HG03354 (cell line): ENCODE results near the gene SMYD4.
"Not testable (repeated sequence)": the region's sequence is repeated elsewhere in the genome, so short reads cannot be mapped to it uniquely, and the experiment has no call there.

Experiments used
- ATAC-seq: cut with Tn5 transposase; IDR thresholded peaks from one replicate; pipeline ENCODE4 v1.9.1; 2021; ENCODE audit warnings: mild to moderate bottlenecking; ENCODE audit not compliant: unreplicated experiment, poor library complexity, severe bottlenecking

SMYD4 gene

DNA sequence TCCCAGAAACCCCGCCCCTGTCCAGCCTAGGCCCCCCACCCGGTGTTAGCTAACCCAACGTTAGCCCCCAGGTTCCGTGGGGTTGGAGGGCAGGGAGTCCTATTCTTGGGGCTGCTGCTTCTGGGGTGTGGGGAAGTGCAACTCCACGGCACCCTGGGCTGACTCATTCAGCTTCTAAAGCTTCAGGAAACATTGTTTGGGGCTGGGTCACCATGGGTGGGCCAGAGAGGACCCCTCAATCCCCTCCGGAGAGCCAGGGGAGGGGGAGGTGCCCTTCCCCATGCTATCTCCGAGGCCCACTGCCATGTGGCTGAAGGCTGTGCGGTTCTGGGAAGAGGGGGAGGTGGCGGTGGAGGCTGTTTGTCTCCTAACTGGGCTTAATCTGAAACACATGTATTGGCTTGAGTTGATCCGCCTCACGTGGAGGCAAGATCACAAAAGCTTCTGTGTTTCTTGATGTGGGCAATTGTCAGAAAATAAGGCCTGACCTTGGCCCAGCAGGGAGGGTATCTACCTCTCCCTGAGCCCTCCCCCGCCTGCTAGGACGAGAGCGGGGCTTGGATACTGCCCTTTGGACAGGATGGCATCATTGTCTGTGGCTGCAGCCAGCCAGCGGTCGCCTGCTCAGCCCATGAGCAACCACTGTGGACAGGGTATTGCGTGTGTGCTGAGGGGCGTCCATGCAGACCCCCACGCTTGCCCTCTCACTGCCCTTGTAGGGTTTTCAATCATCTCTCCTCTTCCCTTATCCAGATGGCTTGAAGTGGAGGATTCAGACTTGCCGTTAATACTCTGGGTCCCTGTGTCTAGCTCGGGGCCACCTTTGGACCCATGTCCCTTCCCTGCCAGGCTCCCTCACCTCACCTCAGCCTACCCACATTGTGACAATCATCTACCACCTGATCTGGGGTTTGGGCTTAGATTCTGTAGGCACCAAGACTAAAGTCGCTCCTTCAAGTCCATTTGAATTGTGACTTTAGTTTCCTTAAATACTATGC is 66.5 kb downstream of the SMYD4 start:
- no peak for ATAC-seq

DNA sequence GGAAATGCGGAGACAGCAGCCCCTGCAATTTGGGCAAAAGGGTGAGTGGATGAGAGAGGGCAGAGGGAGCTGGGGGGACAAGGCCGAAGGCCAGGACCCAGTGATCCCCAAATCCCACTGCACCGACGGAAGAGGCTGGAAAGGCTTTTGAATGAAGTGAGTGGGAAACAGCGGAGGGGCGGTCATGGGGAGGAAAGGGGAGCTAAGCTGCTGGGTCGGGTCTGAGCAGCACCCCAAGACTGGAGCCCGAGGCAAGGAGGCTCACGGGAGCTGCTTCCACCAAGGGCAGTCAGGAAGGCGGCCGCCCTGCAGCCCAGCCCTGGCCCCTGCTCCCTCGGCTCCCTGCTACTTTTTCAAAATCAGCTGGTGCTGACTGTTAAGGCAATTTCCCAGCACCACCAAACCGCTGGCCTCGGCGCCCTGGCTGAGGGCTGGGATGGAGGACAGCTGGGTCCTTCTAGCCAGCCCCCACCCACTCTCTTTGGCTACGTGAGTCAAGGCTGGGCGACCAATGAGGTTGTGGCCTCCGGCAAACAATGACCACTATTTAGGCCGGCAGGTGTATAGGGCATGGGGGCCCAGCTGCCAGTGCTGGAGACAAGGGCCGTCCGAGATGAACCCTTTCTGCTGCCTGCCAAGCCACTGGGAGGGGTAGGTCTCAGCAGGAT is 67.3 kb downstream of the SMYD4 start:
- no peak for ATAC-seq

DNA sequence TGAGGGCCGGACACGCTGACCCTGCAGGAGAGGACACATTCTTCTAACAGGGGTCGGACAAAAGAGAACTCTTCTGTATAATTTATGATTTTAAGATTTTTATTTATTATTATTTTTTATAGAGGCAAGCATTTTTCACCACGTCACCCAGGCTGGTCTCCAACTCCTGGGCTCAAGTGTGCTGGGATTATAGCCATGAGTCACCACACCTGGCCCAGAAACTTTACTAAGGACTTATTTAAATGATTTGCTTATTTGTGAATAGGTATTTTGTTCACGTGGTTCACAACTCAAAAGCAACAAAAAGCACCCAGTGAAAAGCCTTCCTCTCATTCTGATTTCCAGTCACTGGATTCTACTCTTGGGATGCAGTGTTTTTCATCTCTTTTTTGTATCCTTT is 70.2 kb downstream of the SMYD4 start:
- no peak for ATAC-seq

DNA sequence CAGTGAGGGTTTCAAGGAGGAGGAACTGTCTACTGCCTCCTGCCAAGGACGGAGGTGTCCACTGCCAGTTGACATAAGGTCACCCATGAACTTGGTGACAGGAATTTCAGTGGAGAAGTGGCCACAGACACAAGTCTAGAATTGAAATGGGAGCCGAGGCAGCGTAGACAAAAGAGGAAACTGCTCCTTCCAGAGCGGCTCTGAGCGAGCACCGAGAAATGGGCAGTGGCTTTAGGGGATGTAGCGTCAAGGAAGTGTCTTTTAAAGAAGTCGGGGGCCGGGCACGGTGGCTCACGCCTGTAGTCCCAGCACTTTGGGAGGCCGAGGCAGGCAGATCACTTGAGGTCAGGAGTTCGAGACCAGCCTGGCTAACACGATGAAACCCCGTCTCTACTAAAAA is 70.9 kb downstream of the SMYD4 start:
- no peak for ATAC-seq

DNA sequence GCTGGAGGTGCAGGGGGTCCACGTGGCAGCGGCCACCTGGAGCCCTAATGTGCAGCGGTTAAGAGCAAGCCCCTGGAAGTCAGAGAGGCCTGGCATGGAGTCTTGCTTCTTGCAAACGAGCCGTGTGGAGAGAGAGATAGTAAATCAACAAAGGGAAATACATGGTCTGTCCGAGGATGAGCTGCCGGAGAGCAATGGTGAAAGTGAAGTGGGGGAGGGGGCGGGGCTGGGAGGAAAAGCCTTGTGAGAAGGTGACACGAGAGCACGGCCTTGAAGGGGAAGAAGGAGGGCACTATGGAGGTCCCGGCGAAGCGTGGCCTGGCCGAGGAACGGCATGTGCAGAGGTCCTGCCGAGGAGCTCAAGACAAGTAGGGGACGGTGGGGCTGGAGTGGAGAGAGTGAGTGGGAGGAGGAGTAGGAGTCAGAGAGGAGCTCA is 73.9 kb downstream of the SMYD4 start:
- ATAC-seq, result no peak

DNA sequence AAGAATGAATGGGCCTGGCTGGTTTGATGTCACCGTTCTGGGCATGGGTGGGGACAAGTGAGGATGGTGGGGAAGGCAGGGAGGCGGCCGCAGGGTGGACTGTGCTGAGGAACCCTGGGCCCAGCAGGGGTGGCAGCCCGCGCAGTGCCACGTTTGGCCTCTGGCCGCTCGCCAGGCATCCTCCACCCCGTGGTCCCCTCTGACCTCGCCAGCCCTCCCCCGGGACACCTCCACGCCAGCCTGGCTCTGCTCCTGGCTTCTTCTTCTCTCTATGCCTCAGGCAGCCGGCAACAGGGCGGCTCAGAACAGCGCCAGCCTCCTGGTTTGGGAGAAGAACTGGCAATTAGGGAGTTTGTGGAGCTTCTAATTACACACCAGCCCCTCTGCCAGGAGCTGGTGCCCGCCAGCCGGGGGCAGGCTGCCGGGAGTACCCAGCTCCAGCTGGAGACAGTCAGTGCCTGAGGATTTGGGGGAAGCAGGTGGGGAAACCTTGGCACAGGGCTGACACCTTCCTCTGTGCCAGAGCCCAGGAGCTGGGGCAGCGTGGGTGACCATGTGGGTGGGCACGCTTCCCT is 74.4 kb downstream of the SMYD4 start:
- ATAC-seq, result no peak

DNA sequence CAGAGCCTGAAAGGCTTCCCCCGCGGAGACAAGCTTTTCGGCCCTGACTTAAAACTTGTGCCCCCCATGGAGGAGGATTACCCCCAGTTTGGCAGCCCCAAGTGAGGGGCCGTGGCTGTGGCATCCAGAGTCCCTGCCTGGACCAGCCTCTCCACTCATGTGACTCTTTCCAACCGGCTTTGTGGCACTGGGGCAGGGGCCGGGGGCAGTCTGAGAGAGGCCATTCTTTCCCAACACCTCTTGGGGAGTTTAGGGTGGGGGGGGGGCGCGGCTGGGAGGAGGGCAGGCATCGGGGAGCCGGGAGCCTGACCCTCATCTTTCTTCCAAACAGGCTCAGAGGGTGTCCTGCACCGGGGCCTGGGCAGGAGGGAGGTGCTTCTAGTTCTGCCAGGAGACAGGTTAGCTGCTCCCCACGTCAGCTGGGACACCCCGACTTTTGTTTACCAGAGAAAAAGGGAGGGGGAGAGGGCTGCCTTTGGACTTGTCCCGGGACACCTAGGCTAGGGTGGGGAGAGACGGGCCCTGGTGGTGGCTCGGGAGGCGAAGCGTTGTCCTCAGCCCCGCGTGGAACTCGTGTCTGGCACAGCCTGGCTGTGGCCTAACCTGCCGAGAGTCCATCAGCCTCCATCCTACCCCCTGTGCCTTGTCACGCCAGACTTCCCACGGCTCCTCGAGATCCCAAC is 75.1 kb downstream of the SMYD4 start:
- no peak for ATAC-seq

DNA sequence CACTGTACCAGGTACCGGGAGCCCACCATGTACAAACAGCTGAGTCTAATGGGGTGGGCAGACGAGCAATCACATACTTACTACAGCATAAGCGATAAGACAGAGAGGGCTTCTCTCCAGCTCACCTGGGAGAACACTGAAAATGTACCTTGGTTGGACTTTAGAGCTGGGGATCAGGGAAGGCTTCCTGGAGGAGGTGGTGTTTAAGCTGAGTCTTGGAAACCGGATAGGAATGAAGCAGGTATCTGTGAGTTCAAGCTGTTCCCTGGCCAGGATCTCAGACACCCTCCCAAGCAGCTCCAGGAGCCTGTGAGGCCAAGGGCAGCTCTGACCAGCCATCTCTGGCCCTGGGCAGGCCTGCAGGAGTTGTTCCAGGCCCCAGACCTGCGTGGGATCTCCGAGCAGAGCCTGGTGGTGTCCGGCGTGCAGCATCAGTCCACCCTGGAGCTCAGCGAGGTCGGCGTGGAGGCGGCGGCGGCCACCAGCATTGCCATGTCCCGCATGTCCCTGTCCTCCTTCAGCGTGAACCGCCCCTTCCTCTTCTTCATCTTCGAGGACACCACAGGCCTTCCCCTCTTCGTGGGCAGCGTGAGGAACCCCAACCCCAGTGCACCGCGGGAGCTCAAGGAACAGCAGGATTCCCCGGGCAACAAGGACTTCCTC is 75.8 kb downstream of the SMYD4 start:
- ATAC-seq, result no peak

DNA sequence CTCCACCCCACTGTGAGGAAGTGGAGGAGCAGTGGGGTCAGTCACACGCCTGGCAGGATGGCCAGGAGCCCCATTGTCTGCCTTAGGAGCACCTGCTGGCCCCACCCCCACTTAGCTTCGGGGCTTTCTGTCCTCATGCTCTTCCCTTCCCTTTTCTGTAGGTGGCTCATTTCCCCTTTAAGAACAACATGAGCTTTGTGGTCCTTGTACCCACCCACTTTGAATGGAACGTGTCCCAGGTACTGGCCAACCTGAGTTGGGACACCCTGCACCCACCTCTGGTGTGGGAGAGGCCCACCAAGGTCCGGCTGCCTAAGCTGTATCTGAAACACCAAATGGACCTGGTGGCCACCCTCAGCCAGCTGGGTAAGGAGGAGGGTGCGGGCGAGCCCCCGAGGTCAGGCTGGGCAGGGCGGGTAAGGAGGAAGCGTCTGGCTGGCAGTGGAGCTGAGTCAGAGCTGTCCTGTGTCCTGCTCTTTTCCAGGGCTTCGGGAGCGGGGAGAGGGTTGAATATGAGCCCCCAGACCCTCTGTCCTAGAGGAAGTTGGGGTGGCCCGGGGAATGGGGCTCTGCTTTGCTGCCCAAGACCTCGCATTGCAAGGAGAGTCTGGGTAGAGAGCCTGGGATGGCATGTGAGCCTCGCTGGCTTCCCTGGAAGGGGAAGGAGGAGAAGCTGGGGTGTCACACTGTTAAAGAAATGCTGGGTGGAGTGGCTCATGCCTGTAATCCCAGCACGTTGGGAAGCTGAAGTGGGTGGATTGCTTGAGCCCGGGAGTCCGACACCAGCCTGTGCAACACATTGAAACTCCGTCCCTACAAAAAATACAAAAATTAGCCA is 77.1 kb downstream of the SMYD4 start:
- no peak for ATAC-seq

DNA sequence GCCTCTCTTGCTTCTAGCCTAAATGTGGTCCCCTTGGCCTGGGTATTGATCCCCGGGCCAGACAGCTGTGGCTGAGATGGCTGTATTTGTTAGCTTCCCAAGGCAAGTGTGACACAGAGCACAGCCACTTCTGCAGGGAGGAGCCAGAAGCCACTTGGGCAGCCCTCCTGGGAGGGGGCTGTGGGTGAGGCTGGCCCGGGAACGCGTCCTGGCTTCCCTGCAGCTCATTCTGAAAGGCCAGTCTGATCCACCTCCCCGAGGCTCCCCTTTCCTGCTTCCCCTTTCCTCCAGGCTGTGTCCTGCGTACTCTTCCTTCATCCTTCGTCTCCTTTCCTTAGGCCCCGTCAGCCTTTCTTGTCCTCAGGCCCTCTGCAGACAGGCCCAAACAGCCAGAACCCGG is 79.1 kb downstream of the SMYD4 start:
- no peak for ATAC-seq

DNA sequence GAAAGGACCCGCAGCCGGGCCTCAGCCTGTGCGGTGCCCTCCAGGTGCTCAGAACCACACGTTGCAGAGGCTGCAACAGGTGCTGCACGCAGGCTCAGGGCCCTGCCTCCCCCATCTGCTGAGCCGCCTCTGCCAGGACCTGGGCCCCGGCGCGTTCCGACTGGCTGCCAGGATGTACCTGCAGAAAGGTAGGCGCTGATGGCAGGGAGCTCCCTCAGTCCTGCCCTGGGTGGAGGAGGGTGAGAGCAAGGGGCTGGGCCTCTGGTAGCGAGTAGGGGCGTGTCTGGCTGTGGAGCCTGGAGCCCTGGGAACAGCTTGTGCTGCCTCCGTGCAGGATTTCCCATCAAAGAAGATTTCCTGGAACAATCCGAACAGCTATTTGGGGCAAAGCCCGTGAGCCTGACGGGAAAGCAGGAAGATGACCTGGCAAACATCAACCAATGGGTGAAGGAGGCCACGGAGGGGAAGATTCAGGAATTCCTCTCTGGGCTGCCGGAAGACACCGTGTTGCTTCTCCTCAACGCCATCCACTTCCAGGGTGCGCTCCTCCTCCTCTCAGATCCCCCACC is 82.6 kb downstream of the SMYD4 start:
- ATAC-seq, result no peak

DNA sequence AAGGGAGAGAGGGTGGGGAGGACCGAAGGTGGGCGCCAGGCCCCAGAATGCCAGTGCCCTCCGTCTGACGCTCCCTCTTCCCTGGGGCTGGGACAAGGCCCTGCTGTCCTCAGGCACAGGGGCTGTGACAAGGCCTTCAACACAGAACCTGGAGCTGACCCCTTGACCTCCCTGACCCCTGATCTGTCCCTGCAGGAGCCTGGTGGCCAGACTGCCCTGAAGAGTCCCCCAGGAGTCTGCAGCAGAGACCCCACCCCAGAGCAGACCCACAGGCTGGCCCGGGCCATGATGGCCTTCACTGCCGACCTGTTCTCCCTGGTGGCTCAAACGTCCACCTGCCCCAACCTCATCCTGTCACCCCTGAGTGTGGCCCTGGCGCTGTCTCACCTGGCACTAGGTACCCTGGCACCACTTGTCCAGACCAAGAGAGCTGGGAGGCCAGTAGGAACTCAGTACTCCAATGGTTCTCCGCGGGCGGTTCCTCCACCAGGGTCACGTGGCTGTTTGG is 84.1 kb downstream of the SMYD4 start:
- no peak for ATAC-seq

DNA sequence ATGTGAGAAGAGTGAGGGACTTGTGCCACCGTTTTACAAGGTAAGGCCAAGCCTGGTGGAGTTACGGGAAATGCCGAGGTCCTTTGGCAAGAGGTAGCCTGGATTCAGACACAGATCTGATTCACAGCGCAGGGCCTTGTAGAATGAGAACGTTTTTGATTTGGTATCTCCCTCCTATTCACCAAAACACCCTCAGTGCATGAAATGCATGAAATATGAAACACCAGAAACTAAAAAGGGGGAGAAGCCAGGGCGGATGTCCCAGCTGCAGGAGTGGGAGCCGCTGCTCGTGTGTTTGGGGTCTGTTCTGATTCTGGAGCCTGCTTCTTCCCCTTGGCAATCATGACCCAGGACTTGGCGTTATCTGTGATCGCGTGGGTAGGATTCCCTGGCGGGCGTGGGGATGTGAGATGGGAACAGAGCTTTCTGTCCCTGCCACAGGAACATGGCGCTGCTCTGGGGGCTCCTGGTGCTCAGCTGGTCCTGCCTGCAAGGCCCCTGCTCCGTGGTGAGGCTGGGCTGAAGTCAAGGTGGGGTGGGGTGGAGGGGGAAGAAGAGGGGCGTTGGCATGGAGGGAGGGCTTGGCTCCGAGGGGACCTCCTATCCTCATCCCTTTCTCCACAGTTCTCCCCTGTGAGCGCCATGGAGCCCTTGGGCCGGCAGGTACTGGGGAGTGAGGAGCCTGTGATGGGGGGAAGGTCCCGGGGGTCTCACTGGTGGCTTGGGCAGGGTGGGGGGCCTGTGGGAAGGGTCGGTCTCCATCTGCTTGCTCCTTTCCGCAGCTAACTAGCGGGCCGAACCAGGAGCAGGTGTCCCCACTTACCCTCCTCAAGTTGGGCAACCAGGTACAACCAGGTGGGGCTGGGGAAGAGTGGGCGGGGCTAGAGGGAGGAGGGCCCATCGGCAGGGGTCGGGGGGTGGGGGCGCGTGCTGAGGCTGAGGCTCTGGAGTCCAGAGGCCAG is 84.9 kb downstream of the SMYD4 start:
- ATAC-seq, result no peak

DNA sequence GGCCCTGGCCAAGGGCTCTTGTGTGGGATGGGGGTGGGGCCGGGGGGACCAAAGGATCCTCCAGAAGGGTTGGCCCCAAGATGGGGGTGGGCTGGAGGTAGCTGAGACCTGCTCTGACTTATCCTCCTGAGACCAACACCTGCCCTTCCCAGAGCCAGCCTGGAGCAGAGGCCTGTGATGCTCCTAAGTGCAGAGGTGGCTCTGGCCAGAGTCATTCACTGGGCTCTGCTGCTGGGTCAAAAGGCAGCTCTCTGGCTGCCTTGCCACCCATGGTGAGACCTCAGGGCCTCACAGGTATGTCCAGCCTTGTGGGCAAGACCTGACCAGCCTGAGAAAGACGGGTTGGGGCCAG is 86.6 kb downstream of the SMYD4 start:
- ATAC-seq, result no peak

DNA sequence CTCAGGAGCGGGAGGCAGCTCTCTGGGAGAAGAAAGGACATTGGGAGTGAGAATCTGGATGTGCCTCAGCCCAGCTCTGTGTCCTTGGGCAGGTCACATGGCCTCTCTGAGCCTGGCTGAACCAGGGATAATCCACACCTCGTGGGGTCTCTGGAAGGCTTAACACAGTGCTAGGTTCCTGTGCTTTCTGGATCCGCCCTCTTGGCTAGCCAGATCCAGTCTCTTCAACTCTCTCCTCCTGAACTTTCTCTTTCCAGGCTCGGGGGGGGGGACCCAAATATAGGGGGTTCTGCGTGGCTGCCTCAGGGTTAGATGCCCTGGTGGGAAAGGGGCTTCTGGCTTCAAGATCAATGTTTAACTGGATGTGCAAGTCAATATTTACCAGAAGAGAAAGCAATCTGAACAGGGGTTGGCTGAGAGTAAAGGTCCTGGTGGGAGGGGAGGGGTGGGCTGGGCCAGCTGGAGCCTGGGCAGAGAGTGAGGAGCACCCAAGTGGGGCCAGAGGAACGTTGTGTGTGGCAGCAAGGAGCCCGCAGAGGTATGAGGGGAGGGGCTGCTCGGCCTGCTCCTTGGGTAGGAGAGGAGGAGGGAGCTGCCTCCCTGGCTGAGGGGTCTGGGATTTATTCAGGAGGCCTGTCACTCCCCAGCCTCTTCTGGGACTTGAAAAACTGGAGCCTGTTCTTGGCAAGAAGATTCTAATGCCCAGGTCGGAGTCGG is 87.2 kb downstream of the SMYD4 start, which contains the start of gene SERPINF2:
SERPINF2 (plus strand) TSS at position 501 of the 717 bp plus-strand sequence. CDS start 2,125 bp downstream, outside the sequence.
- ATAC-seq, result no peak

DNA sequence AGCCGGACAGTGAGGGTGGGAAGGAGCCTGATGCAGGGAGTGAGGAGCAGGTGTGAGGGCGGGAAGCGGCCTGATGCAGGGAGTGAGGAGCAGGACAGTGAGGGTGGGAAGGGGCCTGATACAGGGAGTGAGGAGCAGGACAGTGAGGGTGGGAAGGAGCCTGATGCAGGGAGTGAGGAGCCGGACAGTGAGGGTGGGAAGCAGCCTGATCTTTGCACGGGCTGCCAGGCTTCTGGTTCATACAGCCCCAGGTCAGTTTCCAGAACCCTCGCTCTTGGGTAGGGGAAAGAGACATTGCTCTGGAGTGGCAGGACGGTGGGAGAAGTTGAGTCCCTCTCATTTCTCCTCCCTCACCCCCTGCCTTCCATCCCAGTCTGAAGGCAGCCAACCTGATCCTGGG is 87.8 kb downstream of the SMYD4 start:
- ATAC-seq, result not testable (repeated sequence)
